B cell (primary cell): Measurements from ENCODE around the gene STAT5B. TPM values are rescaled to one million over a fixed set of nuclear protein-coding genes. Genes with fewer than 3 reads are reported as not detected.

ENCODE experiments used
- ATAC-seq: fragments of 200-7000 bp; cut with Tn5 transposase; one replicate; pipeline ENCODE4 v1.10.0; 2021; ENCODE audit warnings: low read depth, mild to moderate bottlenecking, moderate number of reproducible peaks, moderate library complexity
- CTCF ChIA-PET: fragments of 350-600 bp; sonication (Branson Sonifier 250); formaldehyde crosslinking; loops from one replicate; lab custom pipeline; 2021; ENCODE audit warnings: antibody characterized with exemption, inconsistent platforms; lab: Charles Lee
- POLR2A ChIA-PET: fragments of 350-600 bp; sonication (Branson Sonifier 250); formaldehyde crosslinking; loops from one replicate; lab custom pipeline; 2021; ENCODE audit warnings: antibody characterized with exemption; lab: Charles Lee
- DNase-seq: peaks from one replicate; pipeline ENCODE4 v3.0.0; 2013
- H2AFZ ChIP-seq: 2 replicates; pipeline ENCODE4 v1.6.1; 2012; ENCODE audit warnings: mild to moderate bottlenecking, low read depth, low read length; ENCODE audit not compliant: insufficient read depth, poor library complexity, severe bottlenecking
- H3K27ac ChIP-seq, 2 donors: 1 replicate in 1 of 2; 2 replicates in 1 of 2; pipeline ENCODE4 v1.5.1; 2012 to 2013; ENCODE audit warnings: low read length in 2 of 2, mild to moderate bottlenecking in 2 of 2, moderate library complexity in 1 of 2
- H3K27me3 ChIP-seq, 4 experiments: fragments of 200-600 bp in 1 of 4; sonication (generic) in 1 of 4; replicated peaks in 1 of 4; 1 replicate in 2 of 4; 2 replicates in 2 of 4; pipeline versions ENCODE4 v1.6.1 to v1.7.0; 2013 to 2016; ENCODE audit warnings: low read length in 3 of 4, mild to moderate bottlenecking in 2 of 4, mixed read lengths in 1 of 4, moderate library complexity in 1 of 4; ENCODE audit not compliant: insufficient read depth in 4 of 4, control insufficient read depth in 3 of 4; ENCODE audit errors: control extremely low read depth in 1 of 4
- H3K36me3 ChIP-seq, 2 experiments: replicated peaks in 1 of 2; 1 replicate in 1 of 2; 2 replicates in 1 of 2; pipeline versions ENCODE4 v1.6.1 to v1.7.1; 2013; ENCODE audit warnings: low read length in 1 of 2; ENCODE audit not compliant: insufficient read depth in 2 of 2, control insufficient read depth in 1 of 2; ENCODE audit errors: control extremely low read depth in 1 of 2, extremely low read depth in 1 of 2
- H3K4me1 ChIP-seq, 2 donors: fragments of 200-600 bp in 1 of 2; sonication (generic) in 1 of 2; 1 replicate in 1 of 2; 2 replicates in 1 of 2; pipeline versions ENCODE4 v1.5.1 to v1.6.1; 2013 to 2017; ENCODE audit warnings: low read length in 2 of 2; ENCODE audit not compliant: control insufficient read depth in 2 of 2, insufficient read depth in 2 of 2
- H3K4me2 ChIP-seq: replicated peaks from 2 replicates; pipeline ENCODE3; 2012; ENCODE audit warnings: mild to moderate bottlenecking, low read depth, low read length; ENCODE audit not compliant: poor library complexity, severe bottlenecking
- H3K4me3 ChIP-seq, 5 experiments: fragments of 200-600 bp in 1 of 5; sonication (generic) in 1 of 5; 1 replicate in 3 of 5; 2 replicates in 2 of 5; pipeline versions ENCODE4 v1.5.1 to v1.7.0; 2011 to 2016; ENCODE audit warnings: low read length in 4 of 5, mild to moderate bottlenecking in 4 of 5, low read depth in 2 of 5, control low read depth in 1 of 5, moderate library complexity in 1 of 5; ENCODE audit not compliant: insufficient read depth in 1 of 5; ENCODE audit errors: control extremely low read depth in 1 of 5, extremely low read depth in 1 of 5
- H3K79me2 ChIP-seq: fragments of 200-600 bp; sonication (generic); one replicate; pipeline ENCODE4 v1.6.0; 2016; ENCODE audit warnings: low read length; ENCODE audit not compliant: control insufficient read depth, insufficient read depth
- H3K9ac ChIP-seq: fragments of 200-600 bp; sonication (generic); 2 replicates; pipeline ENCODE4 v1.6.1; 2017; ENCODE audit warnings: mild to moderate bottlenecking, low read length, moderate library complexity
- H3K9me3 ChIP-seq, 3 donors: one replicate each; pipeline versions ENCODE4 v1.6.1 to v1.7.1; 2013; ENCODE audit warnings: low read length in 2 of 3; ENCODE audit not compliant: control insufficient read depth in 2 of 3, insufficient read depth in 1 of 3; ENCODE audit errors: control extremely low read depth in 1 of 3
- H4K20me1 ChIP-seq: 2 replicates; pipeline ENCODE4 v1.6.0; 2012; ENCODE audit warnings: mild to moderate bottlenecking, low read length; ENCODE audit not compliant: insufficient read depth, control insufficient read depth, poor library complexity, severe bottlenecking
- H3K27ac Mint-ChIP-seq: one replicate; pipeline ENCODE4 v1.8.0; 2021; ENCODE audit warnings: mixed read lengths
- H3K27me3 Mint-ChIP-seq: one replicate; pipeline ENCODE4 v1.8.0; 2021; ENCODE audit warnings: mixed read lengths
- H3K4me1 Mint-ChIP-seq: one replicate; pipeline ENCODE4 v1.8.0; 2021; ENCODE audit warnings: mixed read lengths
- H3K4me3 Mint-ChIP-seq: one replicate; pipeline ENCODE4 v1.8.0; 2021; ENCODE audit warnings: mixed read lengths
- H3K9me3 Mint-ChIP-seq: one replicate; pipeline ENCODE4 v1.8.0; 2022; ENCODE audit warnings: mixed read lengths; ENCODE audit not compliant: insufficient read depth
- EZH2 ChIP-seq: IDR thresholded peaks from 2 replicates; pipeline ENCODE4 v1.6.1; 2012; ENCODE audit warnings: borderline replicate concordance, low read depth, mild to moderate bottlenecking, moderate library complexity, low read length; ENCODE audit not compliant: insufficient read depth, poor library complexity, severe bottlenecking
- WGBS: methylation state at CpG from one replicate; pipeline ENCODE4 v1.1.5; 2013; ENCODE audit warnings: missing lambda C conversion rate; ENCODE audit not compliant: insufficient coverage; 5-methylcytosine and 5-hydroxymethylcytosine counted together
- intact Hi-C: fragments of 100-400 bp; cut with micrococcal nuclease; formaldehyde crosslinking; loops from one replicate; pipeline ENCODE4 v1.10.0; 2022
- polyA plus RNA-seq: library from polyadenylated mRNA; depleted of rRNA; stranded (reverse); fragments of >200 nt; gene quantifications from 2 replicates; pipeline ENCODE4 v1.2.3, GENCODE V29; 2012
- total RNA-seq, 2 donors: library from RNA; stranded (reverse); fragments of 120-200 nt in 1 of 2; gene quantifications; 1 replicate in 1 of 2; 2 replicates in 1 of 2; pipeline versions ENCODE4 v1.2.3 to v1.2.4, GENCODE V29; 2013 to 2022
- TF ChIP-seq, protein P1 (sequence below): fragments of 200-600 bp; IDR thresholded peaks from one replicate; pipeline ENCODE4 v1.8.0; 2022; ENCODE audit warnings: antibody characterized with exemption, mild to moderate bottlenecking

STAT5B gene
- total and polyA plus RNA-seq, 2 donors (not counting 1 experiment from before 2014, with no cell fraction given), result 70.0 to 103 TPM

DNA sequence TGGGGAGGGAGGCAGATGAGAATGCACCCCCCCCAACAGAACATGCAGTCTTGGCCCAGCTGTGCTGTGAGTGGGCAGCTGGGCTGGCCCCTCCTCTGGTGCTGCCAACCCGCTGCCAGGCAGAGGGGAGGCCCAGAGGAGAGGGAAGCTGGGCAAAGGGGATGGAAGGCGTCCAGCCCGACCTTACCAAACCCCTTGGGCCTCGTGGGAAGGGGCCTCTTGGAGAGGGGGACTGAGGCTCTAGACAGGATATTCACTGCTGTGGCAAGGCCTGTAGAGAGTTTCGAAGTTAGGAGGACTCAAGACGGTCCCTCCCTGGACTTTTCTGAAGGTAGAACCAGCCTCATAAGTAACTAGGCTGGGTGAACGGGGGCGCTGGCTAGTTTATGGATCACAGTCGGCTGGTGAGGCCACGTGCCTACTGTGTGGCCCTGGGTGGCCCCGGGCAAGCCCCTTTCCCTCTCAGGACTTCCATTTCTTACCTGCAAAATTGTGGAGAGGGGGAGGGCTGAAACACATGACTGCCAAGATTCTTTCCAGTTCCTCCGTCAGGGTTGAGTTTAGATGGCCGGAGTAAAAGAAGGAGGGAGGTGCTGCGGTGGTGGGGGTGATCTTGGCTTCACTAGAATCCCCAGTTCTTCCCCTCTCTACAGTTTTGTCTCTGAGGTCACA lies 11.2 kb upstream of the STAT5B start:
- Histone ChIP-seq H3K27ac (peak overlapping the region; percentile 75 to 89), H4K20me1 (no peaks in the 10 kb centered on the region), H3K4me3 (peak overlapping the region; percentile 62 to 93 (median 73)), H3K79me2 (peaks cover 11% of the 10 kb centered on the region), H3K9ac (peak overlapping the region; percentile 91), H3K36me3 (peaks cover 0 to 5% of the 10 kb centered on the region in 2 experiments), H3K27me3 (no peaks in the 10 kb centered on the region), H3K9me3 (no peaks in the 10 kb centered on the region), H3K4me1 (peaks cover 24 to 36% of the 10 kb centered on the region in 2 donors), H2AFZ (peak overlapping the region; percentile 86), H3K4me2 (peak overlapping the region; percentile 98)
- ChIA-PET POLR2A (interaction anchor here (0.6 to 2.7 kb wide), 10 partner anchors 9 to 392 kb away, joined by 3 to 8 read pairs (median 4); partner anchors contain the start of genes STAT3 and STAT5B), CTCF (interaction anchor here (0.6 to 3.6 kb wide), 4 partner anchors 39 to 248 kb away, joined by 3 to 18 read pairs (median 10); partner anchors contain the start of gene NAGLU)
- Mint-ChIP-seq H3K27me3 (no peaks in the 10 kb centered on the region), H3K4me3 (peak overlapping the region; percentile 97), H3K27ac (peak overlapping the region; percentile 91), H3K4me1 (peaks cover 41% of the 10 kb centered on the region), H3K9me3 (no peaks in the 10 kb centered on the region)
- WGBS, result 9% methylated on average over 9 of the region's 14 CpGs
- TF ChIP-seq, protein P1, sequence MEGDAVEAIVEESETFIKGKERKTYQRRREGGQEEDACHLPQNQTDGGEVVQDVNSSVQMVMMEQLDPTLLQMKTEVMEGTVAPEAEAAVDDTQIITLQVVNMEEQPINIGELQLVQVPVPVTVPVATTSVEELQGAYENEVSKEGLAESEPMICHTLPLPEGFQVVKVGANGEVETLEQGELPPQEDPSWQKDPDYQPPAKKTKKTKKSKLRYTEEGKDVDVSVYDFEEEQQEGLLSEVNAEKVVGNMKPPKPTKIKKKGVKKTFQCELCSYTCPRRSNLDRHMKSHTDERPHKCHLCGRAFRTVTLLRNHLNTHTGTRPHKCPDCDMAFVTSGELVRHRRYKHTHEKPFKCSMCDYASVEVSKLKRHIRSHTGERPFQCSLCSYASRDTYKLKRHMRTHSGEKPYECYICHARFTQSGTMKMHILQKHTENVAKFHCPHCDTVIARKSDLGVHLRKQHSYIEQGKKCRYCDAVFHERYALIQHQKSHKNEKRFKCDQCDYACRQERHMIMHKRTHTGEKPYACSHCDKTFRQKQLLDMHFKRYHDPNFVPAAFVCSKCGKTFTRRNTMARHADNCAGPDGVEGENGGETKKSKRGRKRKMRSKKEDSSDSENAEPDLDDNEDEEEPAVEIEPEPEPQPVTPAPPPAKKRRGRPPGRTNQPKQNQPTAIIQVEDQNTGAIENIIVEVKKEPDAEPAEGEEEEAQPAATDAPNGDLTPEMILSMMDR, result no peak
- TF ChIP-seq EZH2, result no peak
- peak; percentile 19 for ATAC-seq
- intact Hi-C loops, result no loop called here
- DNase-seq, result peak; percentile 68
